GM19099 (cell line): ENCODE results near the gene MAGEB3.

Experiments used
- POLR2A ChIP-seq: IDR thresholded peaks from 3 replicates; pipeline ENCODE4 v1.6.1; 2011; ENCODE audit warnings: low read depth; ENCODE audit not compliant: insufficient read length; ENCODE audit errors: extremely low read depth

MAGEB3 gene, protein sequence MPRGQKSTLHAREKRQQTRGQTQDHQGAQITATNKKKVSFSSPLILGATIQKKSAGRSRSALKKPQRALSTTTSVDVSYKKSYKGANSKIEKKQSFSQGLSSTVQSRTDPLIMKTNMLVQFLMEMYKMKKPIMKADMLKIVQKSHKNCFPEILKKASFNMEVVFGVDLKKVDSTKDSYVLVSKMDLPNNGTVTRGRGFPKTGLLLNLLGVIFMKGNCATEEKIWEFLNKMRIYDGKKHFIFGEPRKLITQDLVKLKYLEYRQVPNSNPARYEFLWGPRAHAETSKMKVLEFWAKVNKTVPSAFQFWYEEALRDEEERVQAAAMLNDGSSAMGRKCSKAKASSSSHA

DNA sequence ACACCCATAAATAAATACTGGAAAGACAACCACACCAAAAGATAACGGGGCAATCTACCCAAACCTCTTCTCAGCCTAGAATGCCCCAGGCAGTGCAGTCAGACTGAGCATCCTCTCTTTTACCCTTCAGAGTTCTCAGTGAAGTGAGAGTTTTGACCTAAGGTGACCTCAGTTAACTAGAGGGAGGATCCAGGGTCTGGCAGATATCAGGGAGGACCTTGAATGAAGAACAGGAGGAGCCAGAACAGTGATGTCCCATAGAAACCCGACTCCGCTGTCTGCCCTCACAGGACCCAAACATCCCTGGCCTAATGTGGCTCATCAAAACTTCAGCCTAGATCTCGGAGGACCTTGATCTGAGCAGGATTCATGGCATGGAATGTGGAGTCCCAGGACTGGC lies at the start of gene MAGEB3:
Gene MAGEB3, plus strand, starts transcription at position 263 of the 400 bp plus-strand sequence. CDS start 5,268 bp downstream, outside the sequence.
- no peak for TF ChIP-seq POLR2A

DNA sequence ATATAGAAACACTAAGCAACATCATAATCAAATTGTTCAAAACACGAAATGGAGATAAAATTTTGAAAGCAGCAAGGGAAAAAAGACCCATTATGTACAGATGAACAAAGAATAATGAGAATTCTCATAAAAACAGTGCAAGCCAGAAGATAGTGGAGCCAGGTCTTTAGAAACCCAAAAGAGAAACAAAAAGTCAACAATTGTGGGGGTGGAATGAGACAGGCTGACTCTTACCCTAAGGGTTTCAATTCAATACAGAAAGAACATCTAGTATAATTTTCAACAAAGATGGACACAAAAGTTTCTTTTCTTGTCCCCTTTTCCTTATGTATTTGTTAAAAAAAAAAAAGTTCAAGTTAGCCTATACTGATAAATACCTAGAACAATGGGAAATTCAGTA lies 49.1 kb upstream of the MAGEB3 start:
- no peak for TF ChIP-seq POLR2A

DNA sequence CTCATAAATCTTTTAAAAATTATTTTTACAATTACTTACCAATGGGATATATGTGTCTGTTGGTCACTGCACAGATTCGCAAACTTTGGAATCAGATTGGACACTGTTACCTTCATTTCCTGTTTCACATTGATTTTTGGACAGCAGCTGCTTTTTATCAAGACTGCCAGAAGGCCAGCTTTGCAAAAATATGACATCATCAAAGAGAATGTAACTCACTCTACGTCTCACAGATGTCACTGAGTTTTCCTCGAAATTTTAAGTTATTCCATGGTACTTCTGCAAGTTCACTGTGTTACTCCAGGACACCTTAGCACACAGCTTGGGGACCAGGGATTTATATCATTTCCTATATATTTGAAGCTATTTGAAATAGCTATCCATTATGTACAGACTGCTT lies 46.9 kb upstream of the MAGEB3 start:
- TF ChIP-seq POLR2A = no peak

DNA sequence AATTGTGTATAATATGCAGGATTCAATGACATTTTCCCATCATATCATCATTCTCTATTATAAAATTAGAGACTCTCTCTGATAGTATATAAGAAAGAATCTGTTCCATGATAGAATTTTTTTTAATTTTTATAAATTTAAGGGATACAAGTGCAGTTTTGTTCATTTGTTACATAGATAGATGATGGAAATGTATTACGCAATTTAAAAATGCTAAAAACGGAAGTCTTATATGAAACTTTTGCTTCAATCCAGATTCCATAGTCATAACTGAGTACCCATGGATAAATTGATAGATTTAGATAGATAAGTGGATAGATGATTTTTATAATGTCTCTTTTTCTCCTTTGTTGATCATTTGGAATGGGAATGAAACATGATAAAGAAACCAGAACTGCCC lies 40.0 kb upstream of the MAGEB3 start:
- no peak for TF ChIP-seq POLR2A

DNA sequence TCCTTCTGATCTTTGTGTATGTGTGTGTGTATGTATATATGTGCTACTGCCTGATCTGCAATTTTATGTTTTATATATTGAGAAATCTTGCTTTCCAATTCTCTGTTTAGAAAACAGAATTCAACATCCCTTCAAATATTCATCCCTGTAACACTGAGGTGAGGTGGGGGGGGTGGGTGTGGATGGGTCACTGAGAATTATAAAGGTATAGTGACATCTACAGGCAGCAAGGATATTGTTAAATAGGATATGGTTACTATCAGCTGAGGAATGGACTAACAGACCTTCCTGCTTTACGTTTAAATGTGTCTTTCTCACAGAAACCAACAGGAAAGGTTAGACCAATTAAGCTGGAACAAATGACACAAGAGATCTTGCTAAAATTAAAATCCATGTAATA lies 34.1 kb upstream of the MAGEB3 start:
- TF ChIP-seq POLR2A = no peak

DNA sequence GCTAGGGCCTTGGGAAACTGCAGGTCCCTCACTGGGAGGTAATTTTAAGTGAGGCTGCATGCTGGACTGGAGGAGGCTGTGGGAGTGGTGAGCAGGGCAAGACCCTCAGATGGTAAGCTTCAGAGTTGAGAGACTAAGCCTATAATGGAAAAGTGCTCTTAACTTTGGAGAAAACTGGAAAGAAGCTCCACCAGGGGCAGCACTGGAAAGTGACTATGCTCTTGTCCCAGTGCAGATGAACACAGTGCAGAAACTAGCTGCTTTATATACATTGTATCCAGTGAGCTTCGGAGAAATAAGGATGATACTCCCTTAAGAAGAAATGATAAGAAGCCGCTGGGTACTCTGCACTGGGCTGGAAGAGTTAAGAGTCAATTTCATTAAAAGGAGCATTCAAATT lies 18.3 kb upstream of the MAGEB3 start:
- TF ChIP-seq POLR2A = no peak

DNA sequence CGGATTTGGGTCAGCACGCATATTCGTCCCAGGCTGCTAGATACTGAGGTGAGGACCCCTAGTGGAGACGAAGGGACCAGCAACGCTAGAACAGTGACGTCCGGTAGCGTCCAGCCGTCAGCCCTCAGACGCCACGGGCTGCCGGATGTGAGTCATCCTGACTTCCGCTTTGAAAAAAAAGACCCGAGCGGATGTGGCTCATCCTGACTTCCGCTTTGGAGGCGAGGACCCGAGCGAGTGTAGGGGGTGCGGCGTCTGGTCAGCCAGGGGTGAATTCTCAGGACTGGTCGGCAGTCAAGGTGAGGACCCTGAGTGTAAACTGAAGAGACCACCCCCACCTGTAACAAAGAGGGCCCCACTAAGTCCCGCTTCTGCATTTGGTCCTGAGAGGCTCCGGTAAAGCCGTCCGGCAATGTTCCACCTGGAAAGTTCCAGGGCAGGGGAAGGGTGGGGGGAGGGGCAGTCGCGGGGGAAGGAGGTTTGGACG lies 15.1 kb upstream of the MAGEB3 start, which contains the start of gene MAGEB2:
Gene MAGEB2, plus strand, starts transcription at position 207 of the 487 bp plus-strand sequence. CDS start 3,018 bp downstream, outside the sequence.
- TF ChIP-seq POLR2A = no peak

DNA sequence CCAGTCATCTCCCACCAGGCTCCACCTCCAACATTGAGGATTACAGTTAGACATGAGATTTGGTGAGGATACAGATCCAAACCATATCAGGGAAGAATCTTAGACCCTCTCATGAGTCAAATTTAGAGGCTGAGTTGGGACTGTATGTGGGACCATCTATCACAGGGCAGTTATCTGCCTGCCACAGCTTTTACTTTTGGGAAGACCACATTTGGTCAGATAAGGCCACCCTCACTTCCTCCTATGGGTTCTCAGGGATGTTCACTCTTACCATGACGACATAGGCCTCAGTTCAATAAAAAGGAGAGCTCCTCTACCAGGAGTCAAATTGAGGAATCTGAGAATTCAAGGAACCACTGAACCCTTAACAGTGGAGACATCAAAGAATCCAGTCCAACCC lies 13.0 kb upstream of the MAGEB3 start:
- no peak for TF ChIP-seq POLR2A

DNA sequence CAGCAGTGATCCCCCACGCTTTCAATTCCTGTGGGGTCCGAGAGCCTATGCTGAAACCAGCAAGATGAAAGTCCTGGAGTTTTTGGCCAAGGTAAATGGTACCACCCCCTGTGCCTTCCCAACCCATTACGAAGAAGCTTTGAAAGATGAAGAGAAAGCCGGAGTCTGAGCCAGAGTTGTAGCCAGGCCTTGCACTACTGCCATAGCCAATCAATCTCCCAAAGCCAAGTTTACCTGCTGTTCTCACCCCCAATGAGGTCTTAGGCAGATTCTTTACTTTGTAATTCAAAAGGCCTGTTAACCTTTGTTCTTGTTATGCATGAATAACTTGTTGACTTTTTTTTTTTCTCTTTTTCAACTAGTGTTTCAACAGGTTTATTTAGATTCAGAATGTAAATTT lies 11.1 kb upstream of the MAGEB3 start:
- no peak for TF ChIP-seq POLR2A

DNA sequence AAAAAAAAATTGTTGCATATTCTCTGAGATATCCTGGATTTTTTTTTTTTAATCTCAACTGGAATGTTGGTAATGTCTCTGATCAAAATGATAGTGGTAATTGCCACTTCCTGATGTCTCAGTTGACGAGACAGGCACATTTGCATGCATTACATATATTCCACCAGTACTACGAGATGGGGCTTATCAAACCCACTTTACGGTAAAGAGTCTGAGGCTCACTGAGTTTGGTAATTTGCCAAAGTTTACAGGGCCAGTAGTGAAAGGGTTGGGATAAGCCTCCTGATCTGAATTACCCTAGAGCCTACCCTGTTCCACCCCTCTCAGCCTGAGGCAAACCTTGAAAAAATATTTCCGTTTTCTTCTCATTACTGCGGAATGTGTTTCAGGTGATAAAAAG lies 9.8 kb upstream of the MAGEB3 start:
- no peak for TF ChIP-seq POLR2A

DNA sequence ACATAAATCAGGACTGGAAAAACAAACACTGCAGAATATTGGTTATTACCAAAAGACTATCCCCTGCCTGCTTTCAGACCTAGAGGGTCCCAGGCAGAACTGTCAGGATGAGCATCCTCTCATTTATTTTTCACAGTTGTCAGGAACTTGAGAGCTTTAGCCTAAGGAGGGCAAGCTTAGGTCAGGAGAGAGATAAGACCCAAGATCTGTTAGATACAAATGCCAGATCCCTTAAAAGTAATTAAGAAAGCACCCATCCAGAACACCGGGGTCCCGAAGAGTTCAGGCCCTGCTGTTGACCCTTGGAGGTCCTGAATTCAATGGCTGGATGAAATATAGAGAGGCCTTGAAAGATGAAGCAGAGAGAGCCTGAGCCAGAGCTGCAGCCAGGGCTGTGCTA lies 5.9 kb upstream of the MAGEB3 start:
- no peak for TF ChIP-seq POLR2A

DNA sequence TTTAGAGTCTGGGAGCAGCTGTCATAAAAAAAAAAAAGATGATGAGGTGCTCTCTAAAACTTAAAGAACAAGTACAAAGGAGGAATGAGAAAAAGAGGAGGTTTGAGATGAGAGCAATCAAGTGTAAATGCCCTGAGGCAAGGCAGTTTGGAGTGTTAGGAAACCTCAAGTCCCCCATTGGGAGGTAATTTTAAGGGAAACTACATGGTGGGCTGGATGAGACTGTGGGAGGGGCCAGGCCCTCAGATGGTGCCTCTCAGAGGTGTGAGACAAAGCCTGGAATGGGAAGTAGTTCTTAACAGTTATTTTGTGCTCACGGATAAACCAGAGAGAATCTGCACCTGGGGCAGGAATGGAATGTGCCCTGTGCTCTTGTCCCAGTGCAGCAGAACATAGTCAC lies 1.9 kb upstream of the MAGEB3 start:
- TF ChIP-seq POLR2A = no peak

DNA sequence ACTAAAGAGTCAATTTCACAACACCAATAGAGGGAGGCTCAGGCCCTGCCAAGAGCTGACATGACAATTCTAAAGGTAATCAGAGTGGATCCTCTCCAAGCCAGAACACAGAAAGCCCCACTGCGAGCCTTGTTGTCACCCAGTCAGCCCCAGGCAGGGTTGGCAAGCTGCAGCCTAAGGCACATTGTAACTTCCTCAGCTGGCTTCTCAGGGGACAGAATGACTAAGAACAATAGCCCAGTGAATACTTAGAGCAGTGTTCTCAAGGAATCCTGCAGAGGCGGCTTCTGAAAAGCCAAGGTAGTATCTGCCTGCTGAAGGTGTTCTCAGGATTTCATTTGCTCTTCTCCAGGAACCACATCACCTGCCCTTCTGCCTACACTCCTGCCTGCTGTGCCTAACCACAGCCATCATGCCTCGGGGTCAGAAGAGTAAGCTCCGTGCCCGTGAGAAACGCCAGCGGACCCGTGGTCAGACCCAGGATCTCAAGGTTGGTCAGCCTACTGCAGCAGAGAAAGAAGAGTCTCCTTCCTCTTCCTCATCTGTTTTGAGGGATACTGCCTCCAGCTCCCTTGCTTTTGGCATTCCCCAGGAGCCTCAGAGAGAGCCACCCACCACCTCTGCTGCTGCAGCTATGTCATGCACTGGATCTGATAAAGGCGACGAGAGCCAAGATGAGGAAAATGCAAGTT lies 11.4 kb downstream of the MAGEB3 start, which contains the start of gene MAGEB4:
Gene MAGEB4, plus strand, starts transcription at position 277 of the 692 bp plus-strand sequence. Its CDS starts 136 bp downstream, at position 413.
- no peak for TF ChIP-seq POLR2A

DNA sequence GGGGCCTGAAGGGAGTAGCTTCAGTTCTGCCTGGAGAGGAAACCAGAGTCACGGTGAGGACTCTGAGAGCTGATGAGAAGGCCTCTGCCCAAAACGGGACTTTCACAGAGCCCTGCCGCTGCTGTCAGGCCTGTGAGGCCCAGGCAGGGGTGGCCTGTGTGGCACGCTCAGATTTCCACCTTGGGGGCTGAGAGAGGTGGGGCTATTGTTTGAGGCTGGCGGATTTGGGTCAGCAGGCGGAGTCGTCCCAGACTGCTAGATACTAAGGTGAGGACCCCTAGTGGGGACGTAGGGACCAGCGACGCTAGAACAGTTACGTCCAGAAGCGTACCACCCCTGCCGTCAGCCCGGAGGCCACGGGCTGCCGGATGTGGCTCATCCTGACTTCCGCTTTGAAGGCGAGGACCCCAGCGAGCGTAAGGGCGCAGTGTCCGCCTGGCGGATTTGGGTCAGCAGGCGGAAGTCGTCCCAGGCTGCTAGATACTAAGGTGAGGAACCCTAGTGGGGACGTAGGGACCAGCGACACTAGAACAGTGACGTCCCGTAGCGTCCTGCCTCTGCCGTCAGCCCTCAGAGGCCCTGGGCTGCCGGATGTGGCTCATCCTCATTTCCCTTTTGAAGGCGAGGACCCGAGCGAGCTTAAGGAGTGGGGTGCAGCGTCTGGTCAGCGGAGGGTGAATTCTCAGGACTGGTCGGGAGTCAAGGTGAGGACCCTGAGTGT lies 16.5 kb downstream of the MAGEB3 start, which contains the start of gene MAGEB1:
Gene MAGEB1, plus strand, starts transcription at position 378 of the 721 bp plus-strand sequence. CDS start 3,348 bp downstream, outside the sequence.
- no peak for TF ChIP-seq POLR2A

DNA sequence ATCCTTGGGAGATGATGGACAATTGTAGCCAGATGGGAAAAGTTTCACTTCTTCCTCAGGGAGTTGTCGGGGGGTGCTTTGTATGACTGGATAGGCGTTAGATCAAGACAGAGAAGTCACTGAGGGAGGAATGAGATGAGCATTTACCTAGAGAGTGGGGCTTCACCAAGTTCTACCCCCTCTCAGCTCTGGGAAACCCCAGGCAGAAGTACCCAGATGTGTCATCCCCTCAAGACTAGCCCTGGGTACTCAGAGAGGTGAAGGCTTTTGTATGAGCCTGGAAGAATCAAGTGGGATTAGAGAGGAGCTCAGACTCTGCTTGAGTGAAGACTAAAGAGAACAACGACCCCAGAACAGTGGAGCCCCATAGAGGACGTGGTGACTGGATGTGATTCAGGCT lies 18.4 kb downstream of the MAGEB3 start:
- no peak for TF ChIP-seq POLR2A
